Fibroblast of lung (primary cell): ENCODE results near the gene COX17. TPM values are rescaled to one million over a fixed set of nuclear protein-coding genes. Genes with fewer than 3 reads are reported as not detected.

Experiments
- DNase-seq, 2 donors: peaks; one replicate each; pipeline versions ENCODE4 v3.0.0 to v3.0.0-alpha.2; 2010; ENCODE audit warnings: low read depth in 2 of 2
- H2AFZ ChIP-seq: 2 replicates; pipeline ENCODE4 v1.5.1; 2012; ENCODE audit warnings: low read length, control low read depth, inconsistent platforms
- H3K27ac ChIP-seq: 2 replicates; pipeline ENCODE4 v1.5.1; 2011; ENCODE audit warnings: low read length, control low read depth; ENCODE audit not compliant: insufficient read depth
- H3K27me3 ChIP-seq: 2 replicates; pipeline ENCODE4 v1.5.1; 2011; ENCODE audit warnings: mild to moderate bottlenecking, low read length; ENCODE audit not compliant: control insufficient read depth, insufficient read depth
- H3K36me3 ChIP-seq: 2 replicates; pipeline ENCODE4 v1.5.1; 2011; ENCODE audit warnings: low read length; ENCODE audit not compliant: control insufficient read depth, insufficient read depth
- H3K4me1 ChIP-seq: 2 replicates; pipeline ENCODE4 v1.5.1; 2011; ENCODE audit warnings: low read length; ENCODE audit not compliant: control insufficient read depth, insufficient read depth; ENCODE audit errors: extremely low read depth
- H3K4me2 ChIP-seq: 2 replicates; pipeline ENCODE4 v1.5.1; 2011; ENCODE audit warnings: low read length, control low read depth; ENCODE audit not compliant: insufficient read depth; ENCODE audit errors: extremely low read depth
- H3K4me3 ChIP-seq, 4 experiments: fragments of 200-600 bp in 1 of 4; sonication (generic) in 1 of 4; replicated peaks in 1 of 4; 2 replicates each; pipeline ENCODE4 v1.5.1; 2011 to 2016; ENCODE audit warnings: low read length in 4 of 4, low read depth in 3 of 4, mild to moderate bottlenecking in 3 of 4, control low read depth in 2 of 4, inconsistent platforms in 1 of 4, mixed read lengths in 1 of 4; ENCODE audit not compliant: insufficient read depth in 1 of 4; ENCODE audit errors: control extremely low read depth in 1 of 4
- H3K79me2 ChIP-seq: 2 replicates; pipeline ENCODE4 v1.5.1; 2012; ENCODE audit warnings: mild to moderate bottlenecking, low read length, inconsistent platforms; ENCODE audit not compliant: control insufficient read depth, insufficient read depth
- H3K9ac ChIP-seq: 2 replicates; pipeline ENCODE4 v1.5.1; 2011; ENCODE audit warnings: mild to moderate bottlenecking, low read length, control low read depth; ENCODE audit not compliant: insufficient read depth
- H3K9me3 ChIP-seq: 2 replicates; pipeline ENCODE4 v1.5.1; 2012; ENCODE audit warnings: low read depth, low read length; ENCODE audit not compliant: control insufficient read depth, insufficient read depth
- H4K20me1 ChIP-seq: 2 replicates; pipeline ENCODE4 v1.5.1; 2011; ENCODE audit warnings: low read length; ENCODE audit not compliant: control insufficient read depth, insufficient read depth; ENCODE audit errors: extremely low read depth
- EZH2 ChIP-seq: IDR thresholded peaks from 2 replicates; pipeline ENCODE4 v1.5.1; 2012; ENCODE audit warnings: low read length, control low read depth, mild to moderate bottlenecking; ENCODE audit errors: missing control alignments
- polyA plus RNA-seq, 2 donors: library from polyadenylated mRNA; depleted of rRNA in 1 of 2; stranded (reverse) in 1 of 2; unstranded in 1 of 2; fragments of >200 nt; gene quantifications; 2 replicates each; pipeline ENCODE4 v1.2.1, GENCODE V29; 2011 to 2012; ENCODE audit warnings: missing spikeins in 1 of 2
- total RNA-seq: library from RNA; depleted of rRNA; stranded (reverse); fragments of >200 nt; gene quantifications from 2 replicates; pipeline ENCODE4 v1.2.1, GENCODE V29; 2014
- TF ChIP-seq, protein P1 (sequence below), 2 donors: IDR thresholded peaks in 1 of 2; conservative IDR thresholded peaks in 1 of 2; 1 replicate in 1 of 2; 2 replicates in 1 of 2; pipeline ENCODE4 v1.5.1; 2011 to 2012; ENCODE audit warnings: low read length in 2 of 2, control low read depth in 1 of 2, inconsistent platforms in 1 of 2, low read depth in 1 of 2, mild to moderate bottlenecking in 1 of 2

The COX17 gene
- total and polyA plus RNA-seq, 2 donors (not counting 1 experiment from before 2014, with no cell fraction given): 19.6 to 21.0 TPM

DNA sequence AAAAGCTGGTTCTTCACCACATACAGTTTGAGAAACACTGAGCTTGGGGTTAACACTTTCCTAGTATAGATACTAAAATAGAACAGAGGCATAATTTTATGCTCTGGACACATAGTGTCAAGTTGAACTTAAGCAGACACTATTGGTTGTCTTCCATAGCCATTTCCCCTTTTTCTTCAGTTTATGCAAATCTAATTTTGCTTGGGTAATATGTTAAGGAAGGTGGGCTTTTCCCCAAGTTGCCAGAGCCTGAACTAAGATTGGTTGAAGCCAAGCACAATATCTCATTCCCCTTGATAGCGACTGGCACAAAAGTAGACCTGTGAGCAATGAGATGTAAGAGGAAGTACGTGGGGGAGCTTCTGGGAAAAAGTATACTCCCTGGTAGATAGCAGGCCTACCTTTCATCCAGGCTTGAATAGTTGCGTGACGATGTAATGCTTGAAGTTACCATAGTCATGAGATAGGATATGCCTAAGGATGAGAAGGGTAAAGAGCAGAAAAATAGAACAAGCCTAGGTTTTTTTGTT, 12.3 kb downstream of the COX17 start:
- no peaks in the 10 kb centered on the region for H3K27me3 ChIP-seq
- TF ChIP-seq, protein P1, sequence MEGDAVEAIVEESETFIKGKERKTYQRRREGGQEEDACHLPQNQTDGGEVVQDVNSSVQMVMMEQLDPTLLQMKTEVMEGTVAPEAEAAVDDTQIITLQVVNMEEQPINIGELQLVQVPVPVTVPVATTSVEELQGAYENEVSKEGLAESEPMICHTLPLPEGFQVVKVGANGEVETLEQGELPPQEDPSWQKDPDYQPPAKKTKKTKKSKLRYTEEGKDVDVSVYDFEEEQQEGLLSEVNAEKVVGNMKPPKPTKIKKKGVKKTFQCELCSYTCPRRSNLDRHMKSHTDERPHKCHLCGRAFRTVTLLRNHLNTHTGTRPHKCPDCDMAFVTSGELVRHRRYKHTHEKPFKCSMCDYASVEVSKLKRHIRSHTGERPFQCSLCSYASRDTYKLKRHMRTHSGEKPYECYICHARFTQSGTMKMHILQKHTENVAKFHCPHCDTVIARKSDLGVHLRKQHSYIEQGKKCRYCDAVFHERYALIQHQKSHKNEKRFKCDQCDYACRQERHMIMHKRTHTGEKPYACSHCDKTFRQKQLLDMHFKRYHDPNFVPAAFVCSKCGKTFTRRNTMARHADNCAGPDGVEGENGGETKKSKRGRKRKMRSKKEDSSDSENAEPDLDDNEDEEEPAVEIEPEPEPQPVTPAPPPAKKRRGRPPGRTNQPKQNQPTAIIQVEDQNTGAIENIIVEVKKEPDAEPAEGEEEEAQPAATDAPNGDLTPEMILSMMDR (conservative IDR thresholded peaks at IDR 0.05 in 1 of 2, IDR thresholded peaks at IDR 0.05 in 1 of 2; ENCODE audit: low read depth in 1 of 2, low read length in 2 of 2): no peak
- no peak for TF ChIP-seq EZH2
- peak in 1 of 2 donors; percentile 62 for DNase-seq
- no peaks in the 10 kb centered on the region for H4K20me1 ChIP-seq
- H3K36me3 ChIP-seq: no peaks in the 10 kb centered on the region
- no peak overlapping the region for H3K4me2 ChIP-seq
- H3K9ac ChIP-seq: no peak overlapping the region
- H2AFZ ChIP-seq: no peak overlapping the region
- H3K4me1 ChIP-seq: no peaks in the 10 kb centered on the region
- H3K79me2 ChIP-seq: no peaks in the 10 kb centered on the region
- H3K9me3 ChIP-seq: no peaks in the 10 kb centered on the region
- no peak overlapping the region for H3K27ac ChIP-seq
- no peak overlapping the region for H3K4me3 ChIP-seq

DNA sequence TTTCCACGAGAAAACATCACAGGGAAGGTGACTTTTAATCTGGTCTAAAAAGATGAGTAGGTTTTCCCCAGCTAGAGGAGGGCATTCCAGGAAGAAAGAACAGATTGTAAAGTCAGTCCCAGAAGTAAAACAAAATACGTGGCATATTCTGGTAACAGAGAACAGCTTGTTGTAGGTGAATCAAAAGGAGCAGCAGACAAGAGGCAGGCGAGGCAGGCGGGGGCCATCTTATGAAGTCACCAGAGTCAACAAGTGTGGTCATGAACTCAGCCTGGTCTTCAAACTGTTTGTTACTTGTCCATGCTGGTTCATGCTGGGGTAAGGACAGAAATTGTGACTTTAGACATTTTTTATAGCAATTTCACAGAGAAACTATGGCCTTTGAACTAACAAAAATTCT, 12.8 kb downstream of the COX17 start:
- no peaks in the 10 kb centered on the region for H3K79me2 ChIP-seq
- H3K4me3 ChIP-seq: no peak overlapping the region
- no peaks in the 10 kb centered on the region for H3K9me3 ChIP-seq
- TF ChIP-seq EZH2: no peak
- TF ChIP-seq, protein P1 (conservative IDR thresholded peaks at IDR 0.05 in 1 of 2, IDR thresholded peaks at IDR 0.05 in 1 of 2; ENCODE audit: low read depth in 1 of 2, low read length in 2 of 2): no peak
- no peaks in the 10 kb centered on the region for H3K4me1 ChIP-seq
- no peak overlapping the region for H3K9ac ChIP-seq
- H3K27ac ChIP-seq: no peak overlapping the region
- H3K27me3 ChIP-seq: no peaks in the 10 kb centered on the region
- no peak for DNase-seq
- H3K36me3 ChIP-seq: no peaks in the 10 kb centered on the region
- no peaks in the 10 kb centered on the region for H4K20me1 ChIP-seq
- H2AFZ ChIP-seq: no peak overlapping the region
- no peak overlapping the region for H3K4me2 ChIP-seq

DNA sequence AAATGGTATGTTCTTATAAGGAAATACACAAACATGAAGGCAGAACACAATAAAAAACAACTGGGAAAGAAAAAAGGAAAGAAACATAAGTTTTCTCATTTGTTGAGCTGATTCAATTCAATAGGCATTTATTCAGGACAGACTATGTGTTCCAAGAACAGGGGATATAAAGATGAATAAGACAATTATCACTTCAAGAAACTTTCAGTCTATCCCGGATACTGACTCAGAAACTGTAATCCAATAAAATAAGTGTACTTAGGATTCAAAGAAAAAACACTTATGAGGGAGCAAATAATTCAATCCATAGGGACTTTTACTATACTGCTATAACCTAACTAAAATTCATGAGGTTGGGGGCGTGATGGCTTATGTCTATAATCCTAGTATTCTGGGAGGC, 13.3 kb downstream of the COX17 start:
- DNase-seq: peak in 1 of 2 donors; percentile 28
- TF ChIP-seq, protein P1 (conservative IDR thresholded peaks at IDR 0.05 in 1 of 2, IDR thresholded peaks at IDR 0.05 in 1 of 2; ENCODE audit: low read depth in 1 of 2, low read length in 2 of 2): no peak
- no peak for TF ChIP-seq EZH2

More for the DNA sequence above, 13.3 kb downstream of the COX17 start:
- Histone ChIP-seq H3K4me1 (no peaks in the 10 kb centered on the region), H3K36me3 (no peaks in the 10 kb centered on the region), H3K9me3 (no peaks in the 10 kb centered on the region), H3K9ac (no peak overlapping the region), H3K4me3 (no peak overlapping the region), H3K27ac (no peak overlapping the region), H3K4me2 (no peak overlapping the region), H2AFZ (no peak overlapping the region), H3K27me3 (no peaks in the 10 kb centered on the region), H3K79me2 (no peaks in the 10 kb centered on the region), H4K20me1 (no peaks in the 10 kb centered on the region)
